Ureter (tissue), 1 donor: Measurements from ENCODE around the gene PSMG4. TPM values are rescaled to one million over a fixed set of nuclear protein-coding genes. Genes with fewer than 3 reads are reported as not detected.
"Not testable (repeated sequence)": the region's sequence is repeated elsewhere in the genome, so short reads cannot be mapped to it uniquely, and the experiment has no call there.

ENCODE experiments used
- DNase-seq: peaks from one replicate; pipeline ENCODE4 v3.0.0-alpha.2; 2020; ENCODE audit warnings: low spot score
- total RNA-seq: library from RNA; stranded (reverse); gene quantifications from one replicate; pipeline ENCODE4 v1.2.4, GENCODE V29; 2023
- donor health status: DM: yes; HTN: yes; CAD: no.

Gene PSMG4
- total RNA-seq, 1 donor from 2014 or later: 38.9 TPM

DNA sequence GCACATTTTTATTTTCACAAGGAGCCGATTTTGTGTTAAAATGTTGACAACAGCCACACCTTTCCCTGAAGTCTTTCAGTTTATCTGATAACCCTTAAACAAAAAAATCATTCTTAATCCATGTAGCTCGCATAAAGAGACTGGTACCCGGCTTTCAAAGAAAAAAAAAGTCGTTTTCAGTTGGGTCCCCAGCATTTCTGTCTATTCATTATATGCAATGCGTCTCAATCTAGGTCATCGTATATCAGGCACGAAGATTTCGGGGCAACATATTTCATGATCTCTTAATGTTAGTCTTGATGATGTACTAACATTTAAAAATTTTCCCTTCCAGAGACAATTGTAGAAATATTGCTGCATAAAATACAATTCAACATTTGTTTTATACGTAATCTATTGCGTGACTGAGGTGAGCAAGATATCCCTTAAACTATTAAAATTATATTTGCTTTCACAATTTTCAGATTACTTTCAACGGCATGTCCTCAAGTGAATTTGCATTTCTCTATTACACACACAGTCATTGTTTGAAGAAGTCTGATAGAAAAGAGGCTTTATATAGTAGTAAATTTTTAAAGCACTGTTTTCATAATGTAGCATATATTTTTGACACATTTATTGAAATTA lies 28.4 kb upstream of the PSMG4 start:
- DNase-seq: no peak

DNA sequence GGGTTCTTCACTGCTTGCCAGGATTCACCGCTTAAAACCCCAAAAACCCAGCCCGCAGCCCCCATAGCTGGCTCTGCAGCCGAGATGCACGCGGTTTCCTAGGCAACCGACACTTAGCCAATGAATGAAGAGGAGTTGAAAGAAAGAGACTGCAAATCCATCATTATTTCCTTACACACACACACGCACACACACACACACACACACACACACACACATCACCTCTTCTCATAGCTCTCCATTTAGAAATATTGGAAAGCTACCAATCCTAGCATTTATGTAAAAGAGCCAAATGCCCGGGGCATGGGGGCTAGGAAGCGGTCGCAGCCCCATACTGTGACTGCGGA lies 27.9 kb upstream of the PSMG4 start:
- DNase-seq: no peak

DNA sequence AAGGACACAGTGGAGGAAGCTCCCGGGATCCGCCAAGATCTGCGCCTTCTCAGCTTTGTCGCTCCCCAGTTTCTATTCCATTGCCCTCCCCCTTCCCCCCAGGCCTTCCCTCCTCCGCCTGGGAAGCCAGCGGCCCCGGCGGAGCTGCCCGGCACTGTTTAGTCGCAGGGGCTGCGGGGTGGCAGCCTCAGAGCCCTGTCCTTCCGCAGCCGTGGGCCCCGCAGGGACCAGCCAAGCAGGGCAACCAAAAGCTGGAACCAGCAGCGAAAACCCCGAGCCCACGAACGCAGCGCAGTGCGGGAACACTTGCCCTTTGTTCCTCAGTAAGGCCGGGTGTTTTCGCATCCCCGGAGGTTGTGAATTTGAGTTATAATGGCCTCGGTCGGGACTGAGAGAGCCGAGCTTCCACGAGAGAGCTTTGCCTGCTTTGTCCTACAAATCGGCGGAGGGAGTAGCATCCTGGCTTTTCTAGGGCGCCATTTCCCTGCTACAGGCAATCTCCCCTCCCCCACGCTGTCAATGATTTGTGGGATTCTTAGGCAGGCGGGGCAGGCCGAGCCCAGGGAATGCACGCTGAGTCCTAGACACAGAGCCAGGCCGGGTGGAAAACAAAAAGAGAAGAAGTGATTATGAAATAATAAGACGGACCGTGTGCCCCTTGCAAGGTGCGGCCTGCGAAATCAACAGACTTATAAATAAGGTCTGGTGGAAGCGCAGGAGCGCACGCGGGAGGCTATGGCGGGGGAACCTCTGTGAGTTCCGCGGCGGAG lies 27.3 kb upstream of the PSMG4 start:
- peak; percentile 78 for DNase-seq

DNA sequence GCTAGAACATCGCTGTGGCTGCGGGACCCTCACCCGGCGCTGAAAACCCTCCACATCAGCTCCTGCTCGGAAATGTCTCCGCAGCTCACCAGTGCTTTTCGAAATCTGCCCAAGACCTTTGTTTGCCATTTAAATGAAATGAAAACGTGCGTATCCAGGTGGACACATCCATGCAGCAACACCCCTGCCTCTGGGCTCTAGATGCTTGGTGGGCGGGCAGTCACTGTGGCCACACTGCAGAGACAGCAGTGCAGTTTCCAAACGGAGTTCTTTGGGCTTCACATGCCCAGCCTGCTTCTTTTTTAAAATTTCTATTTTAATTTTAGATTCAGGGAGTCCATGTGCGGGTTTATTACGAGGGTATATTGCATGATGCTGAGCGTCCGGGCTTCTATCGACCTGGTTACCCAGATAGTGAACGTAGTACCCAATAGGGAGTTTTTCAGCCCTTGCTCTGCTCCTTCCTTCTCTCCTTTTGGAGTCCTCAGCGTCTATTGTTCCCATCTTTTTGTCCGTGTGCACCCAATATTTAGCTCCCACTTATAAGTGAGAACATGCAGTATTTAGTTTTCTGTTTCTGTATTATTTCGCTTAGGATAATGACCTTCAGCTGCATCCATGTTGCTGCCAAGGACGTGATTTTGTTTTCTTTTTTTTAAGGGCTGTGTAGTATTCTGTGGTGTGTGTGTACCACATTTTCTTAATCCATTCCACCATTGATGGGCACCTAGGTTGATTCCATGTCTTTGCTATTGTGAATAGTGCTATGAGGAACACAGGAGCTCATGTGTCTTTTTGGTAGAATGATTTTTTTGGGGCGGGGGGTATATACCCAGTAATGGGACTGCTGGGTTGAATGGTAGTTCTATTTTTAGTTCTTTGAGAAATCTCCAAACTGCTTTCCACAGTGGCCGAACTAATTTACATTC lies 26.5 kb upstream of the PSMG4 start:
- no peak for DNase-seq

DNA sequence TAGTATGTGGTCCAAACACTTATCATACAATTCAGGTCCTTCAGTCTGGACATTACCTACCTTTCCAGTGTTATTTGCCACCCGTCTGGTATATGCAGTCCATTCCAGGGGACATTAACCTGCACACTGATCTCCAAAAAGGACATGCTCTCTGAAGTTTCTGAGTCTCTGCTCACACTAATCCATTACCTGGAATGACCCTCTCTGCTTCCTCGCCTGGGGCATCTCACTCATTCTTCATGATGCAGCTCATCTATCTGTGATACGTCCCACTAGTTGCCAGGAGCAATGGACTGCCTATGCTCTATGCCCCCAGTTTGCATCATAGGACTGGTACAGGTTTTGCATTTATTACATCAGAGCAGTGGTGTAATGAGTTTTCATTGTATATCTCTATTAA lies 25.4 kb upstream of the PSMG4 start:
- no peak for DNase-seq

DNA sequence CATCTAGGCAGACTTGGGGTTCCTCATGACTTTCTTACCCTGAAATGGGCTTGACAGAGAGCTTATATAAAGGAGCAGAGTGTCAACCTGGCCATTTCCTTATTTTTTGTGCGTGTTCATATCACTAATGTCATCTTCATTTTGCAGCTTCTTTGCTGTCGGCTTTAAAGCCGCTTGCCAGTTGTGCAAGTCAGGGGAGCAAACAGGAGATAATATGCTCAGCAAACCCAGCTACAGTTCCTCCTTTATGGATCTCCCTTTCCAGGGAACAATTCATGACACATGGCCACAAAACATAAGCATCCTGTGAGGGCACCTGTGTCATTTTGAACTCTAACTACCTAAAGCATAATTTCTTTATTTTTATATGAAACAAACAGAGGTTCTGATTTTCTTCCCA lies 24.8 kb upstream of the PSMG4 start:
- no peak for DNase-seq

DNA sequence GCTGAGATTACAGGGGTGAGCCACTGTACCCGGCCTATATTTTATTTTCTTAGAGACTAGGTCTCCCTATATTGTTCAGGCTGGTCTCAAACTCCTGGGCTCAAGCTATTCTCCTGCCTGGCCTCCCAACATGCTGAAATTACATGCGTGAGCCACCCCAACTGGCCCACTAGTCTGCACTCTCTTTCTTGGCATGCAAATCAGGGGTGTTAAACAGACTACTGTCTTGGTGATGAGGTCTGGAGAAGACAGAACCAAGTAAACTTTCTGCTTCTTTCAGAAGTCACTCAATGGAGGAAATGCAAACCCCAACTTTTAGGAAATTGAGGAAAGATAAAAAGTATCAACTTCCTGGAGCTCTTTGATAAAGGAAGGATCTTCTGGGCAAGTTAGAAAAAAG lies 23.3 kb upstream of the PSMG4 start:
- DNase-seq: no peak

DNA sequence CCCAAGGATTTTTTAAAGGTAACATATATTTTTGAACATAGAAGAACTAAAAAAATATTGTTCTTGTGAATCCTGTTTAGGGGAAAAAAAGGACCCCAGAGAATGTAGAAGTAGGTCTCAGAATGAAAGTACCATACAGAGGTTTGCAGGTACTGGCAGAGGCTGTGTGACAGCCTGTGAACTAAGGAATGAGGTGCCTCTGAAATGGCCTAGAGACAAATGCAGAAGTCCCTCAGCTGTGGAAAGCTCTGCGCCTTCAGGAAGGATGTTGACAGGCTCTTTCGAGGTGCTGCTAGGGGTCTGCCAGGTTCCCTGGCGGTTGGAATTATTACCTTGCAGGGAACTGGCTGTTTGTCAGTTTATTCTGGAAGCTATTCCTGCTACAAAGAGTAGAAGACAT lies 22.7 kb upstream of the PSMG4 start:
- no peak for DNase-seq

DNA sequence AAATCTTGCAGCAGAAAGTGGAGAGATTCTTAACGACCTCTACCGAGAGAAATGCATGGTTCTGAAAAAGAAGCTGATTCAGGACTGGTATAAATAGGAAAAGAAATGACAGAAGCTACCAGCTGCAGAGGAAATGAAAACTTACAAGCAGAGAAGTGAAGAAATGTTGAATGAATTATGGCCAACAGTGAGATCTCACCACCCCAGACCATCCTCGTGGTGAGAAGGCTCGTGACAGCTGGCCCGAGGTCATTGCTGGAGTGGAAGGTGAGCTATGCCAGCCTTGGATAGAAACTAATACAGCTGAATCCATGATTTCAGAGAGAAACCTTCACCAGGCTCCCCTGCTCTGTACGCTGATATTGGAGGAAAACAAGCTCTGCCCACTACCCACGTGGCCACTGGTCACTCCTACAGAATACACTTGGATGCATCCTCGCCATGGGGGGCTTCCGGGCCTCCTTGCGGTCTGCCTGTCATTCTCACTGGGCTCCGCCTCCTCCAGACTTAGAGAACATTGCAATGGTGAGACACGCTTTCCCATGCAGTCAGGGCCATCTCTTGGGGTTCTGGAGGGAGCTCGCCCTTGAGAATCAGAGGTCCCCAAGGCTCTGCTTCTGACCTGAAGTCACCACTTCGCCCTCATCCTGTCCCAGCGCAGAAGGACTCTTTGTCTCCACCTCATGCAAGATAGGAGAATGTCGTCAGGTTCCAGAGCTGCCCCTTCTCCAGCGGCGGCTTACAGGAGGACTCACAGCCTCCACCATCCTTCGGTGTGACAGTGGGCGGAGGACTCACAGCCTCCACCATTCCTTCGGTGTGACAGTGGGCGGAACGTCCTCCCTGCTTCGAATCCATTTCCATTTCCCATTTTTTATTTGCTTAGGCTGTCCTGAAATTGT lies 20.7 kb upstream of the PSMG4 start:
- DNase-seq: no peak

DNA sequence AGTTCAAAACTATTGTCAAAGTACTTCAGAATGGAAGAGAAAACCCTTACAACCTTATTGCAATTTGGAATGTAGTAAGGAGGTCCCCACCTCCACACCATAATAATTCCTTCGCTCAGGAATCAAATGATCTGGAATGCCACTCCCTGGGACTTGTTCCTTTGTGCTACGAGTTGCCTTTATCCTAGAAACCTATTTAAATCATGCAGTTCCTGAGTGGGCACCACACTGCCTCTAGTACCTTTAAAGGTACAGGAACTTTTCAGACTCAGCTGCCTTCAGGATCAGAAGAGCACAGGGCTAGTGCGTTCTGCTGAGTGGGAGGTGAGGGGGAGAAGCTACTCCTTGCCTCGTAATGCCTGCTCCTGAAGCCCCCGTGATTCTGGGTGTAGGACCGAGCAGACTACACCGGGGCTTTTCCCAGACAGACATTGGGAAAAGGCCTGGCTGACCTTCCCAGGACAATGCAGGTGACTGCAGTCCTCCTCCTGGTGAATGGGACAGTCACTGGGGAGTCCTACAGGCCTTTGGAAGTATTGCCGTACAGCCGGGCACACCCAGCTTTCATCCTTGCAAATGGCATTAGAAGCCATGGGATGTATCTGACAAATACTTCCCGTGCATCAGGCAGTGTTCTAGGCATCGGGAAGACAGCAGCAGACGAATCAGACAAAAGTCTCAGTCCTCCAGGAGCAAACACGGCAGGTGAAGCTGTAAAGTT lies 19.5 kb upstream of the PSMG4 start:
- no peak for DNase-seq

DNA sequence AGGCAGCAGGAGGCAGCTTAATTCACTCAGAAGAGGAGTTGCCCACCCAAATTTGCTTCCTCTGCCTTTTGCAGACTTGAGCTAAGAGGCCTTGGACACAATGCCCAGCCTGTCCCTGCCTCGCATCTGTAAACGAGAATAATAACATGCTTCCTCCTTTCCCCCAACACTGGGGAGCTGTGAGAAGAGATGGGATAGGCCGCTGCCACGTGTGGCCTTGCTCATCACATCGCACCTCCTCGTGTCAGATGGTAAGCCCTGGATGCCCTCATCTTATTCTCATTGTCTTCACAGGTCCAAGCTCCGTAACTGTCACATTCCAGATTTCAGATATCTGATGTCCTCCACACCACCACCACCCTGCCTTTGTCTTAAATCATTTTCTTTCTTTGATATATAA lies 18.2 kb upstream of the PSMG4 start:
- no peak for DNase-seq

DNA sequence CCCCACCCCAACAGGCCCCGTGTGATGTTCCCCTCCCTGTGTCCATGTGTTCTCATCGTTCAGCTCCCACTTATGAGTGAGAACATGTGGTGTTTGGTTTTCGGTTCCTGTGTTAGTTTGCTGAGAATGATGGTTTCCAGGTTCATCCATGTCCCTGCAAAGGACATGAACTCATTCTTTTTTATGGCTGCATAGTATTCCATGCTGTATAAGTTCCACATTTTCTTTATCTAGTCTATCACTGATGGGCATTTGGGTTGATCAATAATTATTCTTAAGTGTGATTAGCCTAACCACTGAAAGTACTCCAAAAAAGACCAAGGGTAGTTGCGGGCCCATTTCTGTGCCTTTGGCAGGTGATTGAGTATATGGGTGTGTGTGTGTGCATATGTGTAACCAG lies 17.0 kb upstream of the PSMG4 start:
- DNase-seq: not testable (repeated sequence)

DNA sequence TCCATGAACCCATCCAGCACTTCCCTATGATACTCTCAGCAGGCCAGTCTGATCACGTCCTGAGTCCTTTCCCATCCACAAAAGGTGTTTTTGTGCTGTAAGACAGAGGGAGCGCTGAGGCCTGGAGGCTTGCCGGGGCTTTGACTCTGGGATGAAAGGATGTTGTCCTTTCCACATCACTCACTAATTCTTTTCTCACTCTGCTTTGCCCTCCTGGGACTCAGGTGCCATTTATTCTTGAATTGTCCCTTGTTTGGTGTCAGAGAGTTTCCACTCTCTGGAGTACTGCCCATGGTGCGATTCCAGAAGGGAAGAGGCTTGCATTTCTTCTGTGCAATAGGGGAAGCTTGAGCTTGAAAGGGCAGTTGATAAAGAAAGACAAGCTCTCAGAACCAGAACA lies 16.0 kb upstream of the PSMG4 start:
- no peak for DNase-seq

DNA sequence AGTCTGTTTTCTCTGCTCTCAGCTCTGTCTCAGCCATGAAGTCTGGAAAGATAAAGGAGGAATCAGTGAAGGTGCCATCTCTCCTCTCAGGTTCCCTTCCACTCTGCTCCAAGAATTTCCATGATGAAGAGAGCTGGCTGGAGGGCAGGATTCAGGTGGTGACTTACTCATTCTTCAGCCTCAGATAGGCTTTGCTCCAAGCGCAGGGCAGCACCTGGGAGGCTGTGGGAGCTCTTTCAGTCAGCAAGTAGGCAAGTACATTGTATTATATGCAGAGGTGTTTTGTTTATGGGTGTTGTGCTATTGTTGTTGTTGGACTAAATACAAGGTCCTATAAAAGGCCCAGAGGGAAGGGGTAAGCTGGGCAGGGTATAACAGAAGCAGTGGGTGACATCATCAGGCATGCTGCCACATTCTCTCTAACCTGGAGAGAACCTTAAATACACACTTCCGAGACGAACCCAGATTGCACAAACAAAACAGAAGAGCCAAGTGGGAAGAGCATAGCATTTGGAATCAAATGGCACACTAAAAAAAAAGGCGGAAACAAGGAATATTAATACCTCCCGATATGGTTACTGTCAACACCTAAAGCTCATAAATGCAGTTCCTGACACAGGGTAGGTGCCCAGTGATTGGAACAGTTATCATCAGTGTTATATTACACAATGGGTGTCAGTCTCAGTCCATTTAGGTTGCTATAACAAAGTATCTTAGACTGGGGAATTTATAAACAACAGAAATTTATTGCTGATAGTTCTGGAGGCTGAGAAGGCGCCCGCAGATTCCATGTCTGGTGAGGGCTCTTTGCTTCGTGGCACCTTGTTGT lies 14.5 kb upstream of the PSMG4 start:
- no peak for DNase-seq

DNA sequence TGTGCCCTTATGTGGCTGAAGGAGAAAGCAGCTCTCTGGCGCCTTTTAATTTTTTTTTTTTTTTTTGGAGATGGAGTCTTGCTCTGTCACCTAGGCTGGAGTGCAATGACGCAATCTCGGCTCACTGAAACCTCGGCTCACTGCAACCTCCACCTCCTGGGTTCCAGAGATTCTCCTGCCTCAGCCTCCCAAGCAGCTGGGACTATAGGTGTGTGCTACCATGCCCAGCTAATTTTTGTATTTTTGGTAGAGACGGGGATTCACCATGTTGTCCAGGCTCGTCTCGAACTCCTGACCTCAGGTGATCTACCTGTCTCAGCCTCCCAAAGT lies 13.9 kb upstream of the PSMG4 start:
- DNase-seq: not testable (repeated sequence)

DNA sequence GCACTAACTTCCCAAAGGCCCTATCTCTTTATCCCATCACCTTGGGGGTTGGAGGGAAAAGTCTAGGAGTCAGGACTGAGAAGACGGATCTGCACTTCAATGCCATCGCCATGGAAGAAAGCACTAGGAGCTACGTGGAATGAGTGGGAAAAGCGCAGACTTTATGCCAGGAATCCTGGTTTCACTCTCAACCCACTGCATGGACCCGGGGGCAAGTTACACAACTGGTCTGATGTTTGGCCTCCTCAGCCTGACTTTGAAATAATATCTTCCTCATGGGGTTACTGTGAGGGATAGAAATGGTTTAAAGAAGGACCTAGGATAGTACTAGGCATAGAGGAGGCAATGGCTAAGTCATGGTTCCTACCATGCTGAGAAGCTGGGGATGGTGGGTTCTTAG lies 13.5 kb upstream of the PSMG4 start:
- no peak for DNase-seq

DNA sequence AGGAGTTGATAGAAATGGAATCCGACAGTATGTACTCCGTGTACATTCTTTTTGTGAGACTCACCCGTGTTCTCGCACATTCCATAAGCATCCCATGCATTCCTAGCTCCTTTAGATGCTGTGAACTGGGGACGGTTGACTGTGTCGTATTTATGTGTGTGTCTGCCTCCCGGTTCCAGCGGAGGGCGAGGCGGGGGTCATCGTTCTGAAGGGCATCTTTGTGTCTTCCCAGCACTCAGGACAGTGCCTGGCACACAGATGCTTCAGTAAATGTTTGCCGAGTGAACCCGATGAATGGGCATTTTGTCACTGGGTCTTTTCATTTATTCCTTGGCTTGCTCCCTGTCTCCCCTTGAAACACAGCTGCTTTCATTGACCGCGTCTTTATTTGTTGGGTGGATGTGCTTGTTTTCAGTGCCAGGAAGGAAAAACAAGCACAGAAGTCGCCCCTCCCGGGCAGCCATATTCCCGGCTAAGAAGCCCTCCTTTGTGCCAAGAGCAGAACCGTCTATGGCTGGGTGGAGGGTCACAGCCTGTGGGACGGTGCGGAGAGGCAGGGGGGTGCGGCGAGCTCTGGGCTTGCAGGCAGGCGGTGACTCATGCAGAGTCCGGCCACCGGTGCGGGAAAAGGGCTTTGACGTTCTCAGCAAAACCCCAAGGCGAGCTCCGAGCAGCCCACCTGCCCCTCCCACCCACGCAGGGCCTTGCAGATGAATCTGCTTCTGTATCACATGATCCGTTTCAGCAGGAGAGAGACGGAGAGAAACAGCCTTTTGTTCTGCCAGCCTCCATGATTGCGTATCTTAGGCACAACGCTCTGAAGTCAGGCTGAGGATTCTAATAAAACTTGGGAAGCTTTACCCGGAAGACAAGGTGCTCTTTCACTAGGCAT lies 11.2 kb upstream of the PSMG4 start:
- DNase-seq: no peak

DNA sequence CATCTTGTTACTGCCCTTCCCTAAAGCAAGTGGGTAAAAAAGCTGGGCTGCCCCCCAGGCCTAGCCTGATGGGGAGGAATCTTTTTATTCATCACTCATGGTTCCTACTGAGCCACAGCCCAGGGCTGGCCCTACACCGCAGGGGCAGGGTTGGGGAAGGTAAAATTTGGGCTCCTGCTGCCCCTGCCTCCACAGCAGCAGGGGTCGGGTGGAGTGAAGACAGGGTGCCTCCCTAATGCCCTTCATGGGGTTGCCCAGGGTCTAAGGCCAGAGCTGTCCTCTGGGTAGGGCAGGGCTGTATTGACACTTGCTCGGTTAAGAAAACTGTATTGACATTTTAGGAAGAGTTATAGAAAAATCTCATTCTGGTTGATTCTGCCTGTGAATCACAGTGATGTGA lies 8.9 kb upstream of the PSMG4 start:
- no peak for DNase-seq

DNA sequence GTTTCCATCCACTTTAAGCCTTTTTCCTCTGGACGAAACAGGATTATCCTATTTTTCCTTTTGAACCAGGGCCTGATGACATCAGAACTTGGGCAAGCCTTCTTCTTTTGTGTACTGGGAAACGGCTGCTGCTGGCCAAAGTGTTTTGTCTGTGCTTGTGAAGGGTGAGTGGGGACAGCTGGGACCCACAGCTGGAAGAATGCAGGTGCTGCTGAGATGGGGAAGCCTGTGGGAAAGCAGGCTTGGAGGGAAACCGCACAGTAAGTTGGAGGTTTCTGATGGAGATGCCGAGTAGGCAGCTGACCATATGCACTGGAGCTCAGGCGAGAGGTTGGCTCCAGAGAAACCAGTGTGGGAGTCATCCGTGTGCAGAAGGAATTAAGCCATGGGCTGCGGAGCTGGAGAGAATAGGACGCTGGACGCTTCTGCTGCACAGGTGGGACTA lies 8.5 kb upstream of the PSMG4 start:
- no peak for DNase-seq
